Testis (tissue), 3 donors: ENCODE measurements around the gene INHBA. TPM values are rescaled to one million over a fixed set of nuclear protein-coding genes. Genes with fewer than 3 reads are reported as not detected.

Experiments used
- DNase-seq: peaks from one replicate; pipeline ENCODE4 v3.0.0-alpha.2; 2019
- H3K27ac ChIP-seq, 2 donors: fragments of 200-600 bp; sonication (generic); one replicate each; pipeline ENCODE4 v1.5.1; 2019
- H3K27me3 ChIP-seq: fragments of 200-600 bp; sonication (generic); one replicate; pipeline ENCODE4 v1.5.1; 2019
- H3K36me3 ChIP-seq: fragments of 200-600 bp; sonication (generic); one replicate; pipeline ENCODE4 v1.5.1; 2017; ENCODE audit warnings: low read depth; ENCODE audit errors: missing control alignments
- H3K4me1 ChIP-seq: fragments of 200-600 bp; sonication (generic); one replicate; pipeline ENCODE4 v1.5.1; 2019
- H3K4me3 ChIP-seq, 2 donors: fragments of 200-600 bp; sonication (generic); one replicate each; pipeline ENCODE4 v1.5.1; 2017 to 2019
- H3K9me3 ChIP-seq: fragments of 200-600 bp; sonication (generic); one replicate; pipeline ENCODE4 v1.5.1; 2017
- CTCF ChIP-seq, 3 experiments: fragments of 450-650 bp in 2 of 3; fragments of 200-600 bp in 1 of 3; sonication (generic) in 1 of 3; IDR thresholded peaks; one replicate each; pipeline ENCODE4 v1.5.1; 2016 to 2019; ENCODE audit warnings: antibody characterized with exemption in 3 of 3, mild to moderate bottlenecking in 2 of 3, moderate library complexity in 1 of 3
- POLR2A ChIP-seq: fragments of 450-650 bp; IDR thresholded peaks from one replicate; pipeline ENCODE4 v1.6.1; 2017; ENCODE audit warnings: antibody characterized with exemption, mild to moderate bottlenecking, moderate library complexity
- WGBS, 2 donors: methylation state at CpG; one replicate each; pipeline ENCODE4 v1.1.5; 2018; 5-methylcytosine and 5-hydroxymethylcytosine counted together
- intact Hi-C: fragments of 100-400 bp; cut with DNase I; formaldehyde crosslinking; loops from one replicate; pipeline ENCODE4 v1.15.1; 2023; ENCODE audit warnings: low total_unique reads
- polyA plus RNA-seq: library from polyadenylated mRNA; stranded (reverse); fragments of 350-450 nt; fragmentation: Illumina TruSeq; extraction: RNeasy Lipid Tissue Mini Kit (QIAGEN cat#74804); gene quantifications from one replicate; pipeline ENCODE4 v1.2.3, GENCODE V29; 2014; ENCODE audit warnings: low read depth, low replicate concordance; ENCODE audit not compliant: insufficient read depth
- total RNA-seq, 2 donors: library from RNA; depleted of rRNA; stranded (reverse); fragments of >200 nt; gene quantifications; one replicate each; pipeline ENCODE4 v1.2.3, GENCODE V29; 2016

Gene INHBA
- total and polyA plus RNA-seq, 3 donors from 2014 or later = 2.5 to 8.0 (median 5.7) TPM

GRCh38 chr7:41652267-41652666 lies 50.6 kb downstream of the INHBA start:
- Histone ChIP-seq H3K27ac (no peak overlapping the region), H3K36me3 (no peaks in the 10 kb centered on the region), H3K4me1 (no peaks in the 10 kb centered on the region), H3K9me3 (no peaks in the 10 kb centered on the region), H3K27me3 (no peaks in the 10 kb centered on the region), H3K4me3 (no peak overlapping the region)
- no peak for DNase-seq
- no peak for TF ChIP-seq CTCF (IDR thresholded peaks at IDR 0.05)
- no peak for TF ChIP-seq POLR2A
- intact Hi-C loops = no loop called here
- WGBS, 2 donors = 58 to 92% methylated on average over 1 of the region's 1 CpG

DNA sequence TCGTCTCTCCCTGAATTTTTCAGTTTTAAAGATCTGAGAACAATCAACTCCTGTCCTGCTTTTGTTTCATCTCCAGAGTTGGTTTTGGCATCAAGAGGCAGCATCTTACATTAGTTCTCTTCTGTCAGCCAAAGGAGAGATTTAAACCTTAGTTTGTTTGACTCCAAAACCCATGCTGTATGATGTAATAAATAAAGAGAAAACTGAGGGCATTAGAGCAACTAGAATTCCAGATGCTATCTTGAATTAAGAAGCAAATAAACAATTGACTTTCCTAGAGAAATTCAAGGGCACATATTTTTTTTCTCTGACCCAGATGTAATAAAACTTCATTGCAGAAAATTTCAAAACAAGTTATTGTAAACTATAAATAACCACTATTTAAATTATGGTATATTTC lies 54.4 kb downstream of the INHBA start:
- no peak overlapping the region for H3K4me3 ChIP-seq
- intact Hi-C loops = no loop called here
- H3K9me3 ChIP-seq = no peaks in the 10 kb centered on the region
- no peak for DNase-seq
- TF ChIP-seq POLR2A (no peak), CTCF (IDR thresholded peaks at IDR 0.05) (no peak)
- WGBS, 2 donors = 64 to 69% methylated on average over 1 of the region's 1 CpG
- H3K4me1 ChIP-seq = no peaks in the 10 kb centered on the region
- no peaks in the 10 kb centered on the region for H3K27me3 ChIP-seq
- H3K27ac ChIP-seq = no peak overlapping the region
- H3K36me3 ChIP-seq = no peaks in the 10 kb centered on the region

- no peak overlapping the region for H3K4me3 ChIP-seq
- H3K36me3 ChIP-seq = no peaks in the 10 kb centered on the region
- H3K9me3 ChIP-seq = no peaks in the 10 kb centered on the region
- no peaks in the 10 kb centered on the region for H3K4me1 ChIP-seq
- no peaks in the 10 kb centered on the region for H3K27me3 ChIP-seq
- 84 to 91% methylated on average over 1 of the region's 1 CpG for WGBS, 2 donors
- DNase-seq = no peak
- H3K27ac ChIP-seq = no peak overlapping the region
- TF ChIP-seq CTCF (IDR thresholded peaks at IDR 0.05) (no peak), POLR2A (no peak)
- intact Hi-C loops = no loop called here
Measured at GRCh38 chr7:41643616-41644015, 59.3 kb downstream of the INHBA start.

DNA sequence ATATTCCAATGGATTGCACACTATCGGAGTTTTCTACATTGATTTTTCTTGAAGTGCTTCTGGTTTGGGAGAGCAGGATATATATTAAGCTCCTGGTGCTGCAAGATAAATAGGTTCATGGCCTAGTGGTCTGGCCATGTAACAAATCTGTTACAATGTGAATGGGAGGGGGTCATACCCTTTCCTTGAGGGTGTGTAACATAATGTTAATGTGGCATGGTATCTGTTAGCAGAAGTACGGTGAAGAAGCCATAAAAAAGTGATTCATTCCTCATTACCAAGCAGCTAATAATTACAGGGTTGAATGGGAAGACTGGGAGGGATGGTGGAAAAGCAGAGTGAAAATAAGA lies 61.2 kb downstream of the INHBA start:
- WGBS, 2 donors = 83 to 86% methylated on average over 2 of the region's 2 CpGs

More for the DNA sequence above, 61.2 kb downstream of the INHBA start:
- Histone ChIP-seq H3K27me3 (no peaks in the 10 kb centered on the region), H3K27ac (no peak overlapping the region), H3K36me3 (no peaks in the 10 kb centered on the region), H3K9me3 (no peaks in the 10 kb centered on the region), H3K4me3 (no peak overlapping the region), H3K4me1 (no peaks in the 10 kb centered on the region)
- TF ChIP-seq POLR2A (no peak), CTCF (IDR thresholded peaks at IDR 0.05) (no peak)
- intact Hi-C loops = no loop called here
- no peak for DNase-seq
